GM12872 (cell line): Measurements from ENCODE around the gene BCAN.

Experiments
- CTCF ChIP-seq: IDR thresholded peaks from 3 replicates; pipeline ENCODE4 v1.5.1; 2011; ENCODE audit warnings: low read depth, mild to moderate bottlenecking, low read length, moderate library complexity; ENCODE audit not compliant: insufficient read depth

Gene BCAN

GRCh38 chr1:156705321-156705917 lies 63.5 kb downstream of the BCAN start, which contains the start of gene CRABP2:
Gene CRABP2, minus strand, starts transcription at chr1:156705583. Its CDS starts 137 bp downstream, at chr1:156705446.
- TF ChIP-seq CTCF: no peak

- TF ChIP-seq CTCF: peak; percentile 76
Measured at GRCh38 chr1:156705918-156706656, 64.2 kb downstream of the BCAN start.

- TF ChIP-seq CTCF: no peak
Measured at GRCh38 chr1:156706657-156707416, 64.9 kb downstream of the BCAN start.

- no peak for TF ChIP-seq CTCF
Measured at GRCh38 chr1:156707417-156708217, 65.7 kb downstream of the BCAN start.

GRCh38 chr1:156708218-156708661 lies 66.3 kb downstream of the BCAN start:
- TF ChIP-seq CTCF: no peak

GRCh38 chr1:156709031-156709430 lies 67.1 kb downstream of the BCAN start:
- TF ChIP-seq CTCF: no peak
